Cardiac muscle cell (in vitro differentiated cells and primary cell): ENCODE results near the gene CACNA1C. TPM values are rescaled to one million over a fixed set of nuclear protein-coding genes. Genes with fewer than 3 reads are reported as not detected.
"Not testable (repeated sequence)": the region's sequence is repeated elsewhere in the genome, so short reads cannot be mapped to it uniquely, and the experiment has no call there.

Experiments
- DNase-seq, 2 donors: peaks; one replicate each; pipeline versions ENCODE4 v3.0.0 to v3.0.0-alpha.2; 2010 to 2017; ENCODE audit warnings: low read depth in 1 of 2, low spot score in 1 of 2
- H3K27ac ChIP-seq: fragments of 200-600 bp; sonication (generic); 2 replicates; pipeline ENCODE4 v1.5.1; 2016
- H3K27me3 ChIP-seq: fragments of 200-600 bp; sonication (generic); 2 replicates; pipeline ENCODE4 v1.6.0; 2016; ENCODE audit warnings: control low read depth
- H3K36me3 ChIP-seq: fragments of 200-600 bp; sonication (generic); 2 replicates; pipeline ENCODE4 v1.5.1; 2016; ENCODE audit warnings: control low read depth
- H3K4me1 ChIP-seq: fragments of 200-600 bp; sonication (generic); 2 replicates; pipeline ENCODE4 v1.8.1; 2017; ENCODE audit warnings: low read depth, mild to moderate bottlenecking, mixed run types
- H3K4me3 ChIP-seq: fragments of 200-600 bp; sonication (generic); 2 replicates; pipeline ENCODE4 v1.5.1; 2016; ENCODE audit warnings: mild to moderate bottlenecking
- H3K9me3 ChIP-seq: fragments of 200-600 bp; sonication (generic); 2 replicates; pipeline ENCODE4 v1.5.1; 2017; ENCODE audit warnings: low read depth, mild to moderate bottlenecking, control low read depth
- CTCF ChIP-seq: IDR thresholded peaks from 2 replicates; pipeline ENCODE4 v1.5.1; 2012; ENCODE audit warnings: low read depth, mild to moderate bottlenecking, low read length
- polyA plus RNA-seq: library from polyadenylated mRNA; unstranded; fragments of >200 nt; fragmentation: Nextera tagmentation; extraction: Ambion mirVana; gene quantifications from 2 replicates; pipeline ENCODE4 v1.2.1, GENCODE V29; 2016
- total RNA-seq: library from RNA; depleted of rRNA; stranded (reverse); fragments of >200 nt; gene quantifications from 2 replicates; pipeline ENCODE4 v1.2.3, GENCODE V29; 2016

The CACNA1C gene
- total and polyA plus RNA-seq, 2 experiments from 2014 or later, result 40.8 to 77.8 TPM

GRCh38 chr12:2250797-2251196, 198.0 kb downstream of the CACNA1C start:
- no peaks in the 10 kb centered on the region for H3K27me3 ChIP-seq
- no peaks in the 10 kb centered on the region for H3K36me3 ChIP-seq
- DNase-seq, result no peak
- TF ChIP-seq CTCF, result no peak
- H3K4me3 ChIP-seq, result no peak overlapping the region
- H3K4me1 ChIP-seq, result peaks cover 60% of the 10 kb centered on the region
- no peaks in the 10 kb centered on the region for H3K9me3 ChIP-seq
- peak overlapping the region; percentile 71 for H3K27ac ChIP-seq

GRCh38 chr12:2251526-2252209, 198.9 kb downstream of the CACNA1C start:
- no peaks in the 10 kb centered on the region for H3K9me3 ChIP-seq
- TF ChIP-seq CTCF, result no peak
- no peaks in the 10 kb centered on the region for H3K36me3 ChIP-seq

GRCh38 chr12:2255311-2255710, 202.5 kb downstream of the CACNA1C start:
- H3K9me3 ChIP-seq, result no peaks in the 10 kb centered on the region
- no peak for TF ChIP-seq CTCF
- DNase-seq, result no peak
- H3K27me3 ChIP-seq, result no peaks in the 10 kb centered on the region
- no peak overlapping the region for H3K27ac ChIP-seq
- no peaks in the 10 kb centered on the region for H3K36me3 ChIP-seq
- peaks cover 48% of the 10 kb centered on the region for H3K4me1 ChIP-seq
- no peak overlapping the region for H3K4me3 ChIP-seq

More at GRCh38 chr12:2251526-2252209, 198.9 kb downstream of the CACNA1C start:
- DNase-seq, result no peak
- Histone ChIP-seq H3K27ac (peak overlapping the region; percentile 71), H3K4me1 (peaks cover 60% of the 10 kb centered on the region), H3K27me3 (no peaks in the 10 kb centered on the region), H3K4me3 (no peak overlapping the region)

- peaks cover 43% of the 10 kb centered on the region for H3K4me1 ChIP-seq
- peak in 1 of 2 donors; percentile 44 for DNase-seq
- not testable (repeated sequence) for H3K4me3 ChIP-seq, H3K36me3 ChIP-seq, H3K9me3 ChIP-seq, H3K27me3 ChIP-seq
- H3K27ac ChIP-seq, result peak overlapping the region; percentile 1
Observed at GRCh38 chr12:2255731-2256130, 202.9 kb downstream of the CACNA1C start.

- no peaks in the 10 kb centered on the region for H3K27me3 ChIP-seq
- H3K9me3 ChIP-seq, result no peaks in the 10 kb centered on the region
- no peak for TF ChIP-seq CTCF
- peak overlapping the region; percentile 7 for H3K27ac ChIP-seq
- no peaks in the 10 kb centered on the region for H3K36me3 ChIP-seq
- peaks cover 36% of the 10 kb centered on the region for H3K4me1 ChIP-seq
- no peak overlapping the region for H3K4me3 ChIP-seq
- DNase-seq, result peak in 1 of 2 donors; percentile 84
Observed at GRCh38 chr12:2256453-2256852, 203.7 kb downstream of the CACNA1C start.

- H3K27me3 ChIP-seq, result no peaks in the 10 kb centered on the region
- H3K4me1 ChIP-seq, result peaks cover 35% of the 10 kb centered on the region
- no peak overlapping the region for H3K4me3 ChIP-seq
- no peaks in the 10 kb centered on the region for H3K36me3 ChIP-seq
- DNase-seq, result peak in 1 of 2 donors; percentile 65
- no peak overlapping the region for H3K27ac ChIP-seq
- no peak for TF ChIP-seq CTCF
- no peaks in the 10 kb centered on the region for H3K9me3 ChIP-seq
Observed at GRCh38 chr12:2256915-2257314, 204.1 kb downstream of the CACNA1C start.
